Myocyte (in vitro differentiated cells): ENCODE results near the gene CENPA. TPM values are rescaled to one million over a fixed set of nuclear protein-coding genes. Genes with fewer than 3 reads are reported as not detected.

Source experiments
- DNase-seq: peaks from one replicate; pipeline ENCODE4 v3.0.0-alpha.2; 2012; ENCODE audit warnings: low read depth
- total RNA-seq: library from RNA; depleted of rRNA; stranded (reverse); fragments of >200 nt; gene quantifications from 2 replicates; pipeline ENCODE4 v1.2.3, GENCODE V29; 2014

The CENPA gene
- total RNA-seq, 1 donor from 2014 or later, result 2.1 TPM

DNA sequence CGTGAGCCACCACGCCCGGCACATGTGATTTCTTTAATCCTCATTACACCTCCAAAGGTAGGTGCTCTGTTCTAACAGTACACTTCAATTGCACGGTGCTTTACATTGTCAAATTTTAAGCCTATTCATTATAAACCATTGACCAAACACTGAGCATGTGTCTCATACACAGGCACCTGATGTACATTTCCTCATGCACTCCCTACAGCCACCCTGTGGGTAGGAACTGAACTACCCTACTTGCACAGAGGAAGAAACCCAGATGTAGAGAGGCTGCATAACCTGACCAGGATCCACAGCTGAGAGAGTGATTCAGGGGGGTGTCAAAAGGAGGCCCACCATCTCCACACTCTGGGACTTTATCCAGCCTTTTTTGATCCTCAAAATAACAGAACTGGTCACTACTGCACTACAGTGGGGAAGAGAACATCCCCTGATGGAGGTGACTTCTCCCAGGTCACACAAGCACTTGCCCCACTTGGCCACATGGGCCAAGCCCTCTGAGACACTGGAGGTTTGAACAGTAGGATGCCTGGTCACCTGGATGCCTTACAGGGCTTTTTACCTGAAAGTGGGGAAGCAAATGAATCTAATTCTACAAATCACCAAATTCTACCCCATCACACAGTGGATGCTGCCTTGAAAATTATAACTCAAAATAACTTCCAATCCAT is 55.2 kb downstream of the CENPA start:
- no peak for DNase-seq

DNA sequence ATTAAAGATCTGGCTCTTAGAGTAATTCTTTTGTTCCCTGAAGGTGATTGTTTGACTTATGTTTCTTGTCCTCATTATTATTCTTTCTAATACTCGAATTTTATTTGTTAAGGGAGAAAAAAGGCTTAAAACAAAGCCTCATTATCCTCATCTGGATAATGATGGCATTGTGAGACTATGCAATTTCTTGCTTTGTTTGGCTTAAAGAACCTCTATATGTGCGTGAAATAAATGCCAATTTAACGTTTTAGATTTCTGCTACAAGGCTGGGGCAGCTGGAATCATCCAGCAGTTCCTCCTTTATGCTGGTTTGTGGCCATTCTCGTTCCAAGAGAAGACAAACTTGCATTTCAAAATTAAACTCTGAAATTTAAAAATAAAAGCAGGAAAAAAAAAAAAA is 57.2 kb downstream of the CENPA start:
- DNase-seq, result no peak

Other genes with a start within 250 kb of the CENPA start
- gene CIB4, start 144.7 kb upstream of the CENPA start, total RNA-seq, result not detected in 2 replicates
- 0.62 and 1.1 TPM in 2 replicates for gene KCNK3, start 93.3 kb upstream of the CENPA start, total RNA-seq
- 31.3 and 36.6 TPM in 2 replicates for gene SLC35F6, start 21.8 kb upstream of the CENPA start, total RNA-seq
- gene DPYSL5, start 62.1 kb downstream of the CENPA start, total RNA-seq, result 1.5 and 3.8 TPM in 2 replicates
- gene MAPRE3, start 184.6 kb downstream of the CENPA start, total RNA-seq, result 59.8 and 68.3 TPM in 2 replicates
- 78.4 and 103 TPM in 2 replicates for gene TMEM214, start 246.9 kb downstream of the CENPA start, total RNA-seq